Neural progenitor cell (in vitro differentiated cells): Measurements from ENCODE around the gene NIFK. TPM values are rescaled to one million over a fixed set of nuclear protein-coding genes. Genes with fewer than 3 reads are reported as not detected.

ENCODE experiments used
- DNase-seq: peaks from one replicate; pipeline ENCODE4 v3.0.0-alpha.2; 2016; ENCODE audit warnings: low spot score
- H2AFZ ChIP-seq: fragments of 200-600 bp; sonication (generic); replicated peaks from 2 replicates; pipeline ENCODE4 v1.6.1; 2016; ENCODE audit warnings: antibody characterized with exemption
- H3F3A ChIP-seq: fragments of 200-600 bp; sonication (generic); 2 replicates; pipeline ENCODE4 v1.6.1; 2016; ENCODE audit warnings: antibody characterized with exemption, low read depth
- H3K27ac ChIP-seq: fragments of 200-600 bp; sonication (generic); 2 replicates; pipeline ENCODE4 v1.5.1; 2016; ENCODE audit warnings: mild to moderate bottlenecking
- H3K27me3 ChIP-seq: fragments of 200-600 bp; sonication (generic); 2 replicates; pipeline ENCODE4 v1.6.1; 2016; ENCODE audit warnings: mild to moderate bottlenecking, moderate library complexity
- H3K36me3 ChIP-seq: fragments of 200-600 bp; sonication (generic); 2 replicates; pipeline ENCODE4 v1.5.1; 2016
- H3K4me1 ChIP-seq: fragments of 200-600 bp; sonication (generic); 2 replicates; pipeline ENCODE4 v1.6.1; 2016; ENCODE audit warnings: mixed run types
- H3K4me2 ChIP-seq: fragments of 200-600 bp; sonication (generic); 2 replicates; pipeline ENCODE4 v1.6.1; 2016
- H3K4me3 ChIP-seq: fragments of 200-600 bp; sonication (generic); 2 replicates; pipeline ENCODE4 v1.5.1; 2016
- H3K79me2 ChIP-seq: fragments of 200-600 bp; sonication (generic); 2 replicates; pipeline ENCODE4 v1.6.1; 2016; ENCODE audit warnings: low read depth
- H3K9ac ChIP-seq: fragments of 200-600 bp; sonication (generic); 2 replicates; pipeline ENCODE4 v1.6.1; 2016
- H3K9me3 ChIP-seq: fragments of 200-600 bp; sonication (generic); 2 replicates; pipeline ENCODE4 v1.5.1; 2016; ENCODE audit warnings: low read depth
- H4K20me1 ChIP-seq: fragments of 200-600 bp; sonication (generic); 2 replicates; pipeline ENCODE4 v1.6.1; 2016; ENCODE audit warnings: low read depth
- H3K27ac Mint-ChIP-seq: 3 replicates; pipeline ENCODE4 v1.8.0; 2021; ENCODE audit warnings: mixed read lengths
- H3K27me3 Mint-ChIP-seq: 2 replicates; pipeline ENCODE4 v1.8.0; 2022; ENCODE audit warnings: low read depth, mild to moderate bottlenecking, inconsistent platforms, moderate library complexity, mixed read lengths; ENCODE audit not compliant: insufficient read depth
- H3K36me3 Mint-ChIP-seq: 3 replicates; pipeline ENCODE4 v1.8.0; 2021; ENCODE audit warnings: mixed read lengths
- H3K4me1 Mint-ChIP-seq: 3 replicates; pipeline ENCODE4 v1.8.0; 2021; ENCODE audit warnings: mixed read lengths
- H3K4me3 Mint-ChIP-seq: 3 replicates; pipeline ENCODE4 v1.8.0; 2021; ENCODE audit warnings: mild to moderate bottlenecking, moderate library complexity, mixed read lengths
- H3K9me3 Mint-ChIP-seq: 3 replicates; pipeline ENCODE4 v1.8.0; 2020; ENCODE audit warnings: mixed read lengths
- CTCF ChIP-seq: fragments of 200-600 bp; sonication (generic); IDR thresholded peaks from 2 replicates; pipeline ENCODE4 v1.5.1; 2017; ENCODE audit warnings: antibody characterized with exemption, mild to moderate bottlenecking
- EZH2 ChIP-seq: fragments of 200-600 bp; sonication (generic); IDR thresholded peaks from 2 replicates; pipeline ENCODE4 v1.6.1; 2017; ENCODE audit warnings: antibody characterized with exemption, mild to moderate bottlenecking, moderate library complexity
- EZH2phosphoT487 ChIP-seq: fragments of 200-600 bp; sonication (generic); IDR thresholded peaks from 2 replicates; pipeline ENCODE4 v1.6.1; 2017; ENCODE audit warnings: antibody characterized with exemption
- total RNA-seq: library from RNA; depleted of rRNA; stranded (reverse); fragments of >200 nt; gene quantifications from 2 replicates; pipeline ENCODE4 v1.2.3, GENCODE V29; 2015; ENCODE audit warnings: low replicate concordance

The NIFK gene
- total RNA-seq, 1 donor from 2014 or later: 126 TPM

GRCh38 chr2:121741450-121741849 is 4.8 kb upstream of the NIFK start:
- Histone ChIP-seq H3K27ac (no peak overlapping the region), H3K9ac (no peak overlapping the region), H3K79me2 (peaks cover 2% of the 10 kb centered on the region), H3K36me3 (no peaks in the 10 kb centered on the region), H3F3A (peaks cover 10% of the 10 kb centered on the region), H3K4me1 (no peaks in the 10 kb centered on the region), H3K9me3 (no peaks in the 10 kb centered on the region), H4K20me1 (peaks cover under 1% of the 10 kb centered on the region), H3K4me3 (no peak overlapping the region), H3K27me3 (no peaks in the 10 kb centered on the region), H2AFZ (no peak overlapping the region), H3K4me2 (no peak overlapping the region)
- Mint-ChIP-seq H3K4me3 (no peak overlapping the region), H3K27me3 (peaks cover 7% of the 10 kb centered on the region), H3K9me3 (peaks cover 3% of the 10 kb centered on the region), H3K36me3 (no peaks in the 10 kb centered on the region), H3K4me1 (peaks cover 2% of the 10 kb centered on the region), H3K27ac (no peak overlapping the region)
- DNase-seq: no peak
- no peak for TF ChIP-seq EZH2
- no peak for TF ChIP-seq CTCF
- no peak for TF ChIP-seq EZH2phosphoT487

GRCh38 chr2:121740973-121741372 is 4.3 kb upstream of the NIFK start:
- H3K4me2 ChIP-seq: no peak overlapping the region
- H3K9ac ChIP-seq: no peak overlapping the region
- peaks cover 7% of the 10 kb centered on the region for H3K79me2 ChIP-seq
- H3K4me1 ChIP-seq: no peaks in the 10 kb centered on the region
- H4K20me1 ChIP-seq: peaks cover 5% of the 10 kb centered on the region
- Mint-ChIP-seq H3K27ac (no peak overlapping the region), H3K36me3 (no peaks in the 10 kb centered on the region), H3K4me1 (peaks cover 2% of the 10 kb centered on the region), H3K9me3 (peaks cover 3% of the 10 kb centered on the region), H3K4me3 (peak overlapping the region; percentile 37), H3K27me3 (peaks cover 7% of the 10 kb centered on the region)
- H3K27ac ChIP-seq: no peak overlapping the region
- H3K36me3 ChIP-seq: no peaks in the 10 kb centered on the region
- TF ChIP-seq EZH2 (no peak), EZH2phosphoT487 (no peak), CTCF (no peak)
- no peaks in the 10 kb centered on the region for H3K9me3 ChIP-seq
- H3K27me3 ChIP-seq: no peaks in the 10 kb centered on the region
- peaks cover 10% of the 10 kb centered on the region for H3F3A ChIP-seq
- no peak overlapping the region for H3K4me3 ChIP-seq
- no peak for DNase-seq
- H2AFZ ChIP-seq: no peak overlapping the region

GRCh38 chr2:121736140-121736461 is 574 bp downstream of the NIFK start:
- DNase-seq: no peak
- Histone ChIP-seq H3K9me3 (no peaks in the 10 kb centered on the region), H3K79me2 (peaks cover 41% of the 10 kb centered on the region), H3K27ac (no peak overlapping the region), H3K4me3 (peak overlapping the region; percentile 77), H3K36me3 (no peaks in the 10 kb centered on the region), H3F3A (peaks cover 10% of the 10 kb centered on the region), H3K4me1 (peaks cover 9% of the 10 kb centered on the region), H3K27me3 (no peaks in the 10 kb centered on the region), H3K4me2 (peak overlapping the region; percentile 87), H2AFZ (peak overlapping the region; percentile 14), H3K9ac (peak overlapping the region; percentile 67), H4K20me1 (peaks cover 21% of the 10 kb centered on the region)
- H3K36me3 Mint-ChIP-seq: peaks cover 15% of the 10 kb centered on the region
- TF ChIP-seq EZH2 (no peak), EZH2phosphoT487 (no peak), CTCF (no peak)
- H3K4me3 Mint-ChIP-seq: peak overlapping the region; percentile 98
- H3K4me1 Mint-ChIP-seq: peaks cover 9% of the 10 kb centered on the region
- no peak overlapping the region for H3K27ac Mint-ChIP-seq
- peaks cover 7% of the 10 kb centered on the region for H3K27me3 Mint-ChIP-seq
- no peaks in the 10 kb centered on the region for H3K9me3 Mint-ChIP-seq
